HUDEP-2 (cell line): ENCODE results near the gene MUC5AC.
"Not testable (repeated sequence)": the region's sequence is repeated elsewhere in the genome, so short reads cannot be mapped to it uniquely, and the experiment has no call there.

ENCODE experiments used
- DNase-seq, 76 experiments: peaks; one replicate each; lab custom pipeline; 2025; ENCODE audit not compliant: unreplicated experiment in 76 of 76; lab: John Stamatoyannopoulos, UW

Gene MUC5AC, protein sequence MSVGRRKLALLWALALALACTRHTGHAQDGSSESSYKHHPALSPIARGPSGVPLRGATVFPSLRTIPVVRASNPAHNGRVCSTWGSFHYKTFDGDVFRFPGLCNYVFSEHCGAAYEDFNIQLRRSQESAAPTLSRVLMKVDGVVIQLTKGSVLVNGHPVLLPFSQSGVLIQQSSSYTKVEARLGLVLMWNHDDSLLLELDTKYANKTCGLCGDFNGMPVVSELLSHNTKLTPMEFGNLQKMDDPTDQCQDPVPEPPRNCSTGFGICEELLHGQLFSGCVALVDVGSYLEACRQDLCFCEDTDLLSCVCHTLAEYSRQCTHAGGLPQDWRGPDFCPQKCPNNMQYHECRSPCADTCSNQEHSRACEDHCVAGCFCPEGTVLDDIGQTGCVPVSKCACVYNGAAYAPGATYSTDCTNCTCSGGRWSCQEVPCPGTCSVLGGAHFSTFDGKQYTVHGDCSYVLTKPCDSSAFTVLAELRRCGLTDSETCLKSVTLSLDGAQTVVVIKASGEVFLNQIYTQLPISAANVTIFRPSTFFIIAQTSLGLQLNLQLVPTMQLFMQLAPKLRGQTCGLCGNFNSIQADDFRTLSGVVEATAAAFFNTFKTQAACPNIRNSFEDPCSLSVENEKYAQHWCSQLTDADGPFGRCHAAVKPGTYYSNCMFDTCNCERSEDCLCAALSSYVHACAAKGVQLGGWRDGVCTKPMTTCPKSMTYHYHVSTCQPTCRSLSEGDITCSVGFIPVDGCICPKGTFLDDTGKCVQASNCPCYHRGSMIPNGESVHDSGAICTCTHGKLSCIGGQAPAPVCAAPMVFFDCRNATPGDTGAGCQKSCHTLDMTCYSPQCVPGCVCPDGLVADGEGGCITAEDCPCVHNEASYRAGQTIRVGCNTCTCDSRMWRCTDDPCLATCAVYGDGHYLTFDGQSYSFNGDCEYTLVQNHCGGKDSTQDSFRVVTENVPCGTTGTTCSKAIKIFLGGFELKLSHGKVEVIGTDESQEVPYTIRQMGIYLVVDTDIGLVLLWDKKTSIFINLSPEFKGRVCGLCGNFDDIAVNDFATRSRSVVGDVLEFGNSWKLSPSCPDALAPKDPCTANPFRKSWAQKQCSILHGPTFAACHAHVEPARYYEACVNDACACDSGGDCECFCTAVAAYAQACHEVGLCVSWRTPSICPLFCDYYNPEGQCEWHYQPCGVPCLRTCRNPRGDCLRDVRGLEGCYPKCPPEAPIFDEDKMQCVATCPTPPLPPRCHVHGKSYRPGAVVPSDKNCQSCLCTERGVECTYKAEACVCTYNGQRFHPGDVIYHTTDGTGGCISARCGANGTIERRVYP (N-terminal part only)

DNA sequence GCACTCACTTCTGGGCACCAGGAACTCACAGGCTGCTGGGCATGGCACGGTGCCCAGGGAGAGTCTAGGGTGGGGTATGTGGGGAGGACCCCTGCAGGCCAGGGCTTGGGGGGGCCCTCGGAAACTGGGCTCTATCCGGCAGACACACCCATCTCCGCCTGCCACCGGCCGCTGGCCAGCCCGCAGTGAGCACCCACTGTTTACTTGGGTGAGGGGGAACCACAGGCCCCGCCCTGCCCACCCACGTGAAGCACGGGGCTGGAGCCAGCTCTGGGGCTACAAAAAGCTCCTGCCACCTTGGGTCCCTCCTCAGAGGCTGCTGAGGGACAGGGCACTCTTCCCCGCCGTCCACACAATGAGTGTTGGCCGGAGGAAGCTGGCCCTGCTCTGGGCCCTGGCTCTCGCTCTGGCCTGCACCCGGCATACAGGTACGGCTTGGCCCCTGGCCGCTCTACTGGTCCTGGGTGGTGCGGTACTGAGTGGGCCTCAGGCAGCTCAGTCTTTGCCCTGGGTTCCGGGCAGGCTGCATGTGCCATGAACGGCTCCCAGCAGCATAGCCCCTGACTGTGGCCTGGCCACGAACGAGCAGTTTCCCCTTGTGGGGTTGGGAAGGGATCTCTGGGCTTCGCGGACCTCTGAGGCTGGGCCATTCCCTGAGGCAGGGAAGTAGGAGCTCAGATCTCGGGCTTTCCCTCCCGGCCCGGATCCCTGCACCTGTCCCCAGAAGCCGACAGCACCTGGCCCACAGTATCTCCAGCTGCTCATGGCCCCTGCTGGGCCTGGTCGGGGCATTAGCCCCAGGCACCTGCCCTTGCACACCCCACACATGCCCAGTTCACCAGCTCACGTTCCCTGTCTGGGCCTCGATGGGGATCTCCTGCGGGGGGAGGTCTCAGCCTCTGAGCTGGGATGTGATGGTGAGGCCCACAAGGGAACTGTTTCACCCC, at the start of gene MUC5AC:
Gene MUC5AC, plus strand, starts transcription at position 309 of the 947 bp plus-strand sequence. Its CDS starts 47 bp downstream, at position 356.
- no peak for DNase-seq

DNA sequence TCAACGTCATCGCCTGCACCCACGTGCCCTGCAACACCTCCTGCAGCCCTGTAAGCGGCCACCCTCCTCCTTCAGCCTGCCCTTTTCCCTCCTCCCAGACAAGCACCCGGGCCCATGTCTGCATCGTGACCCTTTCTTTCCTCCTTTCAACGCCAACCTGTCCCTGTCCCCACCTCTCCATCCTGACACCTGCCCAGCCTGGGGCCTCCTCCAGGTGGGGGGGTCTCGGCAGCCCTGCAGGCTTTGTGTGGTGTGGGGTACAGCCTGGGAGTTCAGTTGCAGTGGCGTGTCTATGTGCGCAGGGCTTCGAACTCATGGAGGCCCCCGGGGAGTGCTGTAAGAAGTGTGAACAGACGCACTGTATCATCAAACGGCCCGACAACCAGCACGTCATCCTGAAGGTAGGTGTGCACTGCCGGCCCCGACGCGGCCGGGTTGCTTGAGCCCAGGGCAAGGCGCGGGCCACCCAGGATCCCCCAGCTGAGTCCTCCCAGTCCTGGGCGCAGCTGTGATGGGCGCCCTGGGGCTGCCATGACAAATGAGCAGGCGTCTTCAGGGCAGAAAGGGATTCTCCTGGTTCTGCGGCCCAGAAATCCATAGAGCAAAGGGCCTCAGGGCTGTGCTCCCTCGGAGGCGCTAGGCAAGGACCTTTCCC, 49.4 kb upstream of the MUC5AC start:
- DNase-seq = no peak

DNA sequence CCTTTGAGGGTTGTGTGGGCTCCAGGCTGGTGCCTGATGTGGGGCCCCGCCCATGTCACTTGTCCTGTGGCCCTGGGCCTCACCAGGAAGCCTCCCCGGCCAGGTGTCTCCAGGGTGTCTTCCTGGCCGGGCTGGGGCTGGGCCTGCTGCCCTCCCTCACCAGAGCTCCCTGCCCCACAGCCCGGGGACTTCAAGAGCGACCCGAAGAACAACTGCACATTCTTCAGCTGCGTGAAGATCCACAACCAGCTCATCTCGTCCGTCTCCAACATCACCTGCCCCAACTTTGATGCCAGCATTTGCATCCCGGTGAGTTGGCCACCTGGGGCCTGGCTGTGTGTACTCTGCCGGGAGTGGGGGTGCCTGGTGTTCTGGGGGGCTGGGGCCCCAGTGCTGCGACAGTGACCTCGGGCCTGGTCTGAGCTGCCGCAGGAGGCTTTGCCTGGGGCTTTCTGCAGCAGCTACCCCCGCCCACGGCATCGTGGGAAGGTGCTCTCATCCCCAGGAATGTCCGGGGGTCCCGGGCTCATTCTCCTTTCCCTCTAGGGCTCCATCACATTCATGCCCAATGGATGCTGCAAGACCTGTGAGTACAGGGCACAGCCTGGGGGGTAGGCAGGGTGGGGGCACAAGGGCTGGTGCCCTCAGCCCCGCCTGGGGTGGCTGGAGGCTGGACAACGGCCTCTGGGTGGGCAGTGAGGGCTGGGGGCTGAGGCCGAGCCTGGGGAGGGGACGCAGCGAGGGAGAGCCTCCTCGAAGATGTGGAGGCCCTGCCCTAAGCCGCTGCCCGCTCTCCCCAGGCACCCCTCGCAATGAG, 48.4 kb upstream of the MUC5AC start:
- DNase-seq = no peak

DNA sequence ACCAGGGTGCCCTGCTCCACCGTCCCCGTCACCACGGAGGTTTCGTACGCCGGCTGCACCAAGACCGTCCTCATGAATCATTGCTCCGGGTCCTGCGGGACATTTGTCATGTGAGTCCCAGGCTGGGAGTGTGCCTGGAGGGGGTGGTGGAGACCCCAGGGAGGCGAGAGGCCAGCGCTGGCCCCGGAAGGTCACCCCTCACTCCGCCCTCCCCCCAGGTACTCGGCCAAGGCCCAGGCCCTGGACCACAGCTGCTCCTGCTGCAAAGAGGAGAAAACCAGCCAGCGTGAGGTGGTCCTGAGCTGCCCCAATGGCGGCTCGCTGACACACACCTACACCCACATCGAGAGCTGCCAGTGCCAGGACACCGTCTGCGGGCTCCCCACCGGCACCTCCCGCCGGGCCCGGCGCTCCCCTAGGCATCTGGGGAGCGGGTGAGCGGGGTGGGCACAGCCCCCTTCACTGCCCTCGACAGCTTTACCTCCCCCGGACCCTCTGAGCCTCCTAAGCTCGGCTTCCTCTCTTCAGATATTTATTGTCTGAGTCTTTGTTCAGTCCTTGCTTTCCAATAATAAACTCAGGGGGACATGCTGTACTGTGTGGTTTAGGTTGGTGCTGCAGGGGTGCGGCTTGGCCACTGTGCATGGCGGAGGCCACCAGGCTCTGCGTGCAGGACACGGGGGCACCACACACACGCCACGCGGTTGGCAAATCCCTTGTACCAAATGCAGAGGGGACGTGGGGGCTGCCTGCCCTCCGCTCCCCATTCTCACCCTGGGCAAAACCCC, 47.6 kb upstream of the MUC5AC start:
- no peak for DNase-seq

DNA sequence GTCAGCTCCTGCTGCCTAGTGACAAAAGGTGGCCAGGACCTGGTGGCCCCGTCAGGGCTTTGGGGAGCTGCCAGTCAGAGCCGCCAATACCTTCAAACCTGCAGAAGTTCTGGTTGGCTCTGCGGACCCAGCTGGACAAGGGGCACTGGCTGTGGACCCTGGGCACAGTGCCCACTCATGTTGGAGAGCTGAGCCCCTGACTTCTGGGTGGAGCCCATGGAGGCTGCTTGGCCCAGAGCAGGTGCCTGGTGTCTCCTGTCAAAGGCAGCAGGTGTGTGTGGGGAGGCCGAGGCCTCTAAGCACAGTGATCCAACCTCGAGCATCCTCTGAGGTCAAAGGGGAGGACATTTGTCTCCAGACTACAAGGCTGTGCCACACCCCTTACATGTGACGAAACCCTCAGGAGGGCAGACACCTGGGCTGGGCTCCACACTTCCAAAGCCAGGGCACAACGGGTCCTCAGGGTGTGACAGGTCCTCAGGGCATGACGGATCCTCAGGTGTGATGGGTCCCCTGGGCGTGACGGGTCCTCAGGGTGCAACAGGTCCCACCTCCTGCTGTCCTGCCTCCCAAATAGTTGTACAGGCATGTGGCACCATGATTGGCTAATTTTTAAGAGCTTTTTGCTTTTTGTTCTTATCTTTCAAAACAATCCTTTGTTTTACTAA, 46.1 kb upstream of the MUC5AC start:
- no peak for DNase-seq

DNA sequence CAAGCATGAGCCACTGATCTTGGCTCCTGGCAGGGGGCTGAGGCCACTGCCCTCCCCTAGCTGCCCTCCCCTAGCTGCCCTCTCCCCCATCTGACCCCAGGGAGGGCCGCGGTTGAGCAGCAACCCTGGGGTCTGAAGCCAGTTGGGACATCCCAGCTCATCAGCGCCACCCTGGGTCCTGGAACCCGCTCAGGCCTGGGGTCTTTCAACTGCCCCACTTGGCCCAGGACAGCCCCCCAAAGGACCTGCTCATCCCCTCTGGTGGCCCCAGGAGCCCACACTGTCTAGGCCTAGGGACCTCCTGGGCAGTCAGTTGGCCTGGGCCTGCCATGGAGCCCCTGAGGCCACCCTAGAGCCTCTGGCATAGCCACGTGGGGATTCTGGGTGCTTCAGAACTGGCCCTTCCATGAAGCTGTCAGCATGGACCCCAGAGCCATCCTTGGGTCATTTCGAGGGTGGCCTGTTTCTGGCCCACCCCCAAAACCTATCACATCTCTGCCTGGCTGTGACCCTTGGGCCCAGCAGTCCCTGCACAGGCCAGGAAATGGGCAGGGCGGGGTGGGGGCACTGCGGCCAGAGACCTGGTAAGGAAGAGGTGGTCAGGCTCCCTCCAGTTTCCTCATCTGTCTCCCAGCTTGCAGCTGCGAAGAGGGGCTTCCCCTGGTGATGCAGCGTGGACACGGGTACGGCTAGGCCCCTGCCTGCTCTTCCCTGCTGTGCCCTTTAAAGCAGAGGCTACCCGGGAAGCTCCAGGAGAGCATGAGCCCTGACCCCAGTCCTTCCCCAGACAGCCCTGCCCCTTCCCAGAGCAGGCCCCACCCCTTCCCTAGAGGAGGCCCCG, 45.2 kb upstream of the MUC5AC start:
- DNase-seq = no peak

DNA sequence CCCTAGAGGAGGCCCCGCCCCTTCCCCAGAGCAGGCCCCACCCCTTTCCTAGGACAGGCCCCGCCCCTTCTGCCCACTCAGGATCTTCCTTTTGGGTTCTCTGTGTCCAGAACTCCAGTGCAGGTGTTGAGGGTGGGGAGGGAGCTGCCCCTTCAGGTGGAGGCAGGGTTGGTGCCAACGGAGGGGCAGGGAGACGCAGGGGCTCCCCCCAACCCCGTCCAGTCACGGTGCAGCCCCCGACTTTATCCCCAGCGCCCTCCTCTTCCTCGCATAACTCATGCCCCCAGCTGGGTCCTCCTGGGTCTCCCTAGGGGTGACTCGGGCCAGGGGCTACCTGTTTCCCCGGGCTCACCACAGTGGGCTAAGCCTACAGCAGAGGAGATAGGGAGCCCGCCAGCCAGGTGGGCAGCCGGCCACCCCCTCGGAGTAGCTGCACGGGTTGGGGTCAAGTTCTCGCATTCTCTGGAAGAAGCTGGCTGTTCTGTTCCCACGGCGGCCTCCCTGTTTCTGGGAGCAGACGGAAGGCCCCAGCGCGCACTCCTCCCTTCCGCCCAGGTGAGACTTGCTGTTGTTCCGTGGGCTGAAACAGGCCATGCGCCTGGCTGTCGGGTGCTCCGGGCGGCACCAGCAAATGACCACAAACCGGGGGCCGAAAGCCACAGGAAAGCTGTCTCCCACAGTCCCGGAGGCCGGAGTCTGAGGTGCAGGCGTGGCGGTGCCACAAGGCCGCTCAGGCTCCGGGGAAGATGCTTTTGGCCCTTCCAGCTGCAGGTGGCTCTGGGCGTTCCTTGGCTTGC, 44.1 kb upstream of the MUC5AC start:
- DNase-seq = no peak

DNA sequence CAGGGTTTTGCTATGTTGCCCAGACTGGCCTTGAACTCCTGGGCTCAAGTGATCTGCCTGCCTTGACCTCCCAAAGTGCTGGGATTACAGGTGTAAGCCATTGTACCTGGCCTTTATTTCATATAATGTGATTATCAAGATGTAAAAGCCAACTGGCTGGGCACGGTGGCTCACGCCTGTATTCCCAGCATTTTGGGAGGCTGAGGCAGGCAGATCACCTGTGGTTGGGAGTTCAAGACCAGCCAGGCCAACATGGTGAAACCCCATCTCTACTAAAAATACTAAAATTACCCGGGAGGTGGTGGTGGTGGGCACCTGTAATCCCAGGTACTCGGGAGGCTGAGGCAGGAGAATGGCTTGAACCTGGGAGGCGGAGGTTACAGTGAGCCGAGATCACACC, 42.5 kb upstream of the MUC5AC start:
- not testable (repeated sequence) for DNase-seq

DNA sequence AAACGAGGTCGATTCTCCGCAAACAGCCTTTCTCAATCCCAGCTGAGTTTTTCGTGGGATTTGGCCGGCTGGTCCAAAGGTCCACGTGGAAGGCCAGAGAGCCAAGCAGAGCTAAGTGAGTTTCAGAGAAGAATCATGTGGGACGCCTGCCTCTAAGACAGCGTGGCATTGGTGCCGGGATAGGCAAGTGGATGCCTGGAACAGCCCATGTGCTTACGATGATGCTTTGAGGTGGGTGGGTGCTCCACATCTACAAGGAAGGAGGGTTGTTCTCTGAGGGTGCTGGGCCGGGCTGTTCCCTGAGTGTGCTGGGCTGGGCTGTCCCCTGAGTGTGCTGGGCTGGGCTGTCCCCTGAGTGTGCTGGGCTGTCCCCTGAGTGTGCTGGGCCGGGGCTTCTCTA, 41.6 kb upstream of the MUC5AC start:
- no peak for DNase-seq

DNA sequence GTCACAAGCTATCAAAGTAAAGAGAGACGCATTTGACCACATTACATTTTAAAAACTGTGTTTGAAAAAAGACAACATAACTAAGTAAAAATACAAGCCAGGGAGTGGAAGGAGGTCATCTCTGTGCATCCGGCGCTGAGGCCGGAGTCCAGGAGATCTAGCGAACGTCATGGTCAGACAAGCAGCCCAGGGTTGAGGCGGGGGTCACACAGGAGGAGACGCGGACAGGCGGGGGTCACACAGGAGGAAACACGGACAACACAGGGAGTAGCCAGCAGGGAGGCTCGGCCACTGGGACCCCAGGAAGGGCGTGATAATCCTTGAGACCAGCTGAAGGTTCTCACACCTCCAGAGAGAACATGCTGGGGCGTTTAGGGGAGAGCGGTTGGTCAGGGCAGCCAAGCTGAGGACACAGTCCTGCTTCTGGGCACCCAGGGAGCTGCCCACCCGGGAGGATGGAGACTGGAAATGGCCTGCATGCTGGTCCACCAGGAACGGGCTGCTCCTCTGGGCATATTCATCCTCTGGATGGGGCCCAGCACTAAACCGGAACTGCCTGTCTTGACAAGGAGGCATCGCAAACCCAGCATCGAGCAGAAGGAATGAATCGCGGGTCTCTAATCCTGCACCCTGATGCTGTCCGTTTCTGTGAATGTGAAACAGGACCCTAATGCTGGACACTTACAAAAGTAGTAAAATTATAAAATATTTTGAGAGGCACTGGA, 40.9 kb upstream of the MUC5AC start:
- no peak for DNase-seq

DNA sequence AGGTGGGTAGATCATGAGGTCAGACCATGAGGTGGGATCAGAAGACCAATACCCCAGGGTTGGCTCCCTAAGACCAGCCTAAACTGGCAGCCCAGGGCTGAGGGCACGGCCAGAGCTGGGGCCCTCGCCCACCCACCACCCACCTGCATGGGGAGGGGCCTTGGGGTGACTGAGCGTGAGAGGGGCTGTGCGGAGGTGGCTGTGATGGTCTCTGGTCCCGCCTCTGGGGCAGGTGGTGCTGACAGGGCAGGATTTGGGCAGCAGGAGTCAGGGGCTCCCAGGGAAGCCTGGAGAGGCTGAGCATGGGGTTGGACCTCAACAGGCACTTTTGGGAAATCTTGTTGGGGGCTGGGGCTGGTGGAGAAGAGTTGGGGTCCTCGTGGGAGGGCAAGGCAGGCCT, 39.8 kb upstream of the MUC5AC start:
- no peak for DNase-seq

DNA sequence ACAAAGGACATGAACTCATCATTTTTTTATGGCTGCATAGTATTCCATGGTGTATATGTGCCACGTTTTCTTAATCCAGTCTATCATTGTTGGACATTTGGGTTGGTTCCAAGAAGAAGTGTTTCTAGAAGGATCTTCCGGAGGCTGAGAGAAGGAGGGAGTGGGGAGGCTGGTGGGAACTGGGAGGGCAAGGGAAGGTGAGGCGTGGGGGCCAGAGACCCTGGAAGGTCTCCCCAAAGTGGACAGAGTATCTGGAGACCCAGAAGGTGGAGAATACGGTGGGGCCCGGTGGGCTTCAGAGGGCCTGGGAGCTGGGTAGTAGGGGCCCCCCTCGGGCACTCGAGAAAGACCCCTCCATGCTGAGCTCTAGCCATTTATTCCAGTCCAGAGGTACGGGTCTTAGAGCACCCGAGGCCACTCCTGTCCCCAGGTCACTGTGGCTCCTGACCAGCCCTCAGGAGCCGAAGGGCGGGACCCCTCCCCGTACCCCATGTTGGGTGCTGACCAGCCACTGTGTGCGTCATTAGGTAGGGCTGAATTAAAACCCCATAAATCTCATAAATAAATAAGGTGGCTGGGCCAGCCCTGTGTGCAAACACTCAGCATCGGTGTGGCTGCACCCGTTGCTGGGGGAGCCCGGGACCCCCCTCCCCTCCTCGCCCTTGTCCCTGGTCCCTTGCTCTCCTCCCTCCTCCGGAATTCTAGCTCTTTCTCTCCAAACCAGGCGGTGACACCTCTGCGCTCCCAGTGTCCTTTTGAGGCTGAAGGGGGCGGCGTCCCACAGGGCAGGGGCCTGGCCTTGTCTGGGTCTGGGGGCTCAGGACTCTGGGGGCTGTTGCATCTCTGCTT, 38.8 kb upstream of the MUC5AC start:
- DNase-seq = no peak

DNA sequence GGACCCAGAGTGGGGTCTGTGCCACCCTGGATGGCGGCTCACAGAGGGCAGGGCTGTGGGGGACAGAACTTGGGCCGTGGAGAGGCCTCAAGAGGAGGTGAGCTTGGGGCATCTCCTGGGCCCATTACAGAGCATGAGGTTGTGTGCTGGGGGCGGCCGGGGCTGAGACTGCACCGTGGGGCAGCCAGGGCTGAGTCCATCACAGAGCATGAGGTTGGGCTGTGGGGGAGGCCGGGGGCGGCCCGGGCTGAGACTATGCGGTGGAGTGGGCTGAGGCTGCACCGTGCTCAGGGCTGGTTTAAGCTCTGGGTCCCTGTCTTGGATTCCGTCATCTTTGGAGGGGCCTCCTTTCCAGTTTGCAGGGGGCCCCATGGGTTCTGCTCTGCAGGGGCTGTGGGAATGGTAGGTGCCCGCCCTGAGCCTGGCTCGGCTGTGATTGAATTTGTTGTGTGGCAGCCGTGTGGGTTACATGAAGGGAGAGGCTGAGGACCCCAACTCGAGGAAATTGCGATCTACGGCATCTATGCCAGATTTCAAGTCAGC, 38.1 kb upstream of the MUC5AC start:
- DNase-seq = no peak
